ENCODE results near the gene EFNA4. TPM values are rescaled to one million over a fixed set of nuclear protein-coding genes. Genes with fewer than 3 reads are reported as not detected.
A peak's percentile ranks its signal among the peaks of the same experiment; 100 is the strongest.

Gene EFNA4
- total RNA-seq, result 6.5 and 10.9 TPM in 2 replicates

DNA sequence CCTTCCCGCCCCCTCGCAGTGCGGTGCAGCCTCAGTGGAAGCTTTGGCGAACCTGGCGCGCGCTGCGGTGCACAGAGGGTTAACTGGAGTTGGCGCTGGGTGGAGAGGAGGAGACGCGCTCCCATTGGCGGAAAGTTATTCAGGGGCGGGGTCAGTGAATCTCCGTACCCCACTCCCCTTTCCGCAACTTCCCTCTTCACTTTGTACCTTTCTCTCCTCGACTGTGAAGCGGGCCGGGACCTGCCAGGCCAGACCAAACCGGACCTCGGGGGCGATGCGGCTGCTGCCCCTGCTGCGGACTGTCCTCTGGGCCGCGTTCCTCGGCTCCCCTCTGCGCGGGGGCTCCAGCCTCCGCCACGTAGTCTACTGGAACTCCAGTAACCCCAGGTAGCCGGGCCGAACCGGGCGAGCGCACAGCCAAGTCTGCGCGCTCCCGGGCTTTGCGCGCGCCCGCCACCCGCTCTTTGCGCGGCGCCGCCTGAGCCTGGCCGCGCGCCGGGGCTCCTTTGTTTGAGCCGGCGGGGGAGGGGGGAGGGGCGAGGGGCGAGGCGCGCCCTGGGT is at the start of gene EFNA4:
TSS of gene EFNA4 (plus strand) at position 191 of the 561 bp plus-strand sequence. CDS start at position 275, 84 bp downstream.
- peak; percentile 66 for DNase-seq (ENCODE audit: low read depth, low spot score)

DNA sequence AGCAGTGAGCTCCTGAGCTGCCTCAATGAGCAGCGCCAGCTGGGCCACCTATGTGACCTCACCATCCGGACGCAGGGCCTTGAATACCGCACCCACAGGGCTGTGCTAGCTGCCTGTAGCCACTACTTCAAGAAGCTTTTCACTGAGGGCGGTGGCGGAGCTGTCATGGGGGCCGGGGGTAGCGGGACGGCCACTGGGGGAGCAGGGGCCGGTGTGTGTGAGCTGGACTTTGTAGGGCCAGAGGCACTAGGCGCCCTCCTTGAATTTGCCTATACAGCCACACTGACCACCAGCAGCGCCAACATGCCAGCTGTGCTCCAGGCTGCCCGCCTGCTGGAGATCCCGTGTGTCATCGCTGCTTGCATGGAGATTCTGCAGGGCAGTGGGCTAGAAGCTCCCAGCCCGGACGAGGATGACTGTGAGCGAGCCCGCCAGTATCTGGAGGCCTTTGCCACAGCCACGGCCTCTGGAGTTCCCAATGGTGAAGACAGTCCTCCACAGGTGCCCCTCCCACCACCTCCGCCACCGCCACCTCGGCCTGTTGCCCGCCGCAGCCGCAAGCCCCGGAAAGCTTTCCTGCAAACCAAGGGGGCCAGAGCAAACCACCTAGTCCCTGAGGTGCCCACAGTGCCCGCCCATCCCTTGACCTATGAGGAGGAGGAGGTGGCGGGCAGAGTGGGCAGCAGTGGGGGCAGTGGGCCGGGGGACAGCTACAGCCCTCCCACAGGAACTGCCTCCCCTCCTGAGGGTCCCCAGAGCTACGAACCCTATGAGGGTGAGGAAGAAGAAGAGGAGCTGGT is 48.6 kb upstream of the EFNA4 start:
- DNase-seq (ENCODE audit: low read depth, low spot score), result no peak

GRCh38 chr1:155015527-155016230 is 47.9 kb upstream of the EFNA4 start:
- no peak for DNase-seq (ENCODE audit: low read depth, low spot score)

DNA sequence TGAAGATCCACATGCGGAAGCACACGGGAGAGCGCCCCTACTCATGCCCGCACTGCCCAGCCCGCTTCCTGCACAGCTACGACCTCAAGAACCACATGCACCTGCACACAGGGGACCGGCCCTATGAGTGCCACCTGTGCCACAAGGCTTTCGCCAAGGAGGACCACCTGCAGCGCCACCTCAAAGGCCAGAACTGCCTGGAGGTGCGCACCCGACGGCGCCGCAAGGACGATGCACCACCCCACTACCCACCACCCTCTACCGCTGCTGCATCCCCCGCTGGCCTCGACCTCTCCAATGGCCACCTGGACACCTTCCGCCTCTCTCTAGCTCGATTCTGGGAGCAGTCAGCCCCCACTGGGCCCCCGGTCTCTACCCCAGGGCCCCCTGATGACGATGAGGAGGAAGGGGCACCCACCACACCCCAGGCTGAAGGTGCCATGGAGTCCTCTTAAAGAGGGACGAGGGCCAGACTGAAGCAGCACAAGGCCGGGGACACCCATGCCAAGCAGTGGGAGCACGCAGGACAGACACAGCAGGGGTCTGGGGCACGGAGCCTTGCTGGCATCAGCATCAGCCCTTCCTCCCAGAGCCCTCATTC is 47.2 kb upstream of the EFNA4 start:
- no peak for DNase-seq (ENCODE audit: low read depth, low spot score)

- peak; percentile 65 for DNase-seq (ENCODE audit: low read depth, low spot score)
Observed at GRCh38 chr1:155017041-155017945, 46.2 kb upstream of the EFNA4 start.

- DNase-seq (ENCODE audit: low read depth, low spot score), result no peak
Observed at GRCh38 chr1:155017946-155018316, 45.6 kb upstream of the EFNA4 start.

DNA sequence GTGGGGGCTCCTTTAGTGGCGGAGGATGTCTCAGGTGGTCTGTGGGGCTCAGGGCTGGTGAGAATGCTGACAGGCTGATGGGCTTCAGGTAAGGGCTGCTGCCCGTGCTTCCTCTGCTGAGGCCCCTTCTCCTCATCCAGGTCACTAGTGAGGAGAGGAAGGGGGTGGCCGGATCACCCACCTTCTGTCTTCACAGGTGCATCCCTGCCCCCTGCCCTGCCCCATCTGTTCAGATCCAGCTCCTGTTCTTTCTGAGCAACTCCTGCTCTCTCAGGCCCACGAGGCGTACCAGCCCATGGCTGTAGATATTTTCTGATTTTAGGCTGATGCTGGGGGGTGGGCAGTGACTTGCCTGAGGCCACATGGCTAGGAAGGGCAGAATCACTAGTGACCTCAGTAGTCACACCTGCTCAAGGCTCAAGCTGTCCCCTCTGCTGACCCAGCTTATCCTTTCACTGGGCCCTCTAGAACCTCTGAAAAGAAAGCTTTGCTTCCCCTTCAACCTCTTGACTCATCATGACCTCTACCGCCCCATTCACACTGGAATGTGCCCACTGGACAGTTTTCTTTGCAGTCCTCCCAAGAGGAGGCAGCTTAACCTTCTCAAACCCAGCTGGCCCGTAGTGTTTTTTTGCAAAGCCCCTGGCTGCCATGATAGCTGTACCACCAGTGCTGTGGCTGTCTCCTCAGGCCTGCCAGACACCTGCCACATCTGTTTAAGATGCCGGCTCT is 44.8 kb upstream of the EFNA4 start:
- no peak for DNase-seq (ENCODE audit: low read depth, low spot score)

DNA sequence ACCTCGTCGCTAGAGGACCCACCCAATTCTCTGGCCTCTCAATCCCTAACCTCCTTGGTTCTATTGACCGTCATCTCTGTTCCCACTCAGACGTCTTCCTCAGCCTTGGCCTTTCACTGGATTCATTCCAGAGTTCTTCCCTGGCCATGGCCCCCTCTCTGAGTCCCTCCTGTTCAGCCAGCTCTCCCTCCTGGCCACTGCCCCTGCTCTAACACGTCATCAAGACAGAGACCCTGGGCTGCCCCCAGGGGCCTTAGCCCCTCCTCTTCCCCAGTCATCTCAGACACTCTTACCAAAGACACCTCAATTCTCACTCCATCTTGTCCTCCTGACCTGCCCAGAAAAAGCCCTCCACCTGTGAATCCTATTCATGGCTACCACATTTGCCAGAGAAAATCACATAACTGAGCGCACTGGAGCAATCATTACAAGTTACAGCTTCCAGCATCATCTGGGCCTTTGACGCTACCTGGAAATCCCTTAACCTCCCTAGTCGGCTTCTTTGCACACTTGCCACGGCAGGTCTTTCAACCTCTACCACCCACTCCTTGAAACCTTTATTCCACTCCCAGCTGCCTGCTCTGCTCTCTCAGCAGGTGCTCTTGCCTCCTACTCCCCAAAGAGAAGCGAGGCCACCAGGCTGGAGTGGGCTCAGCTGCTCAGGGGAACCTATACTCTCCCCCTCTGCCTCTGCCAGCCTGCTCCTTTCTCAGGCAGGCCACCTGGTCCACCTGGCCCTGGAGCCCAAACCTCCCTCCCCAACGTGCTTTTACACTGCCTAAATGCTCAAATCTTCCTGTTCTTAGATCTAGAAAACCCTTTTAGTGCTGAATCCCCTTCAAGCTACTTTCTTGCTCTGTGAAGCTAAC is 43.9 kb upstream of the EFNA4 start:
- DNase-seq (ENCODE audit: low read depth, low spot score), result no peak

GRCh38 chr1:155022136-155022926 is 41.2 kb upstream of the EFNA4 start:
- DNase-seq (ENCODE audit: low read depth, low spot score), result no peak

DNA sequence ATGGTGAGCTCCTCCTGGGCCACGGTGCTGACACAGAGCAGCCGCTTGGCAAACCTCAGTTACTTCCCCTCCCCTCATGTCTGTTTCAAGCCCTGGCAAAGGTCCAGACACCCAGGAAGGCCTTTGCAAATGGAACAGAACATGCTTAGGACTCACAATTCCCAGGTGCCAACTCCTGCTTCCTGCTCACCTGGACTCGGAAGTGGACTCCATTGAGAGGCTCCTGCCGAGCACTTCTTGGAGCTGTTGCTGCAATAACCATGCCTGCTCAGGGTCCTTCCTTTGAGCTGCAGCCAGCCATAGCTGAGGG is 40.7 kb upstream of the EFNA4 start:
- DNase-seq (ENCODE audit: low read depth, low spot score), result no peak

DNA sequence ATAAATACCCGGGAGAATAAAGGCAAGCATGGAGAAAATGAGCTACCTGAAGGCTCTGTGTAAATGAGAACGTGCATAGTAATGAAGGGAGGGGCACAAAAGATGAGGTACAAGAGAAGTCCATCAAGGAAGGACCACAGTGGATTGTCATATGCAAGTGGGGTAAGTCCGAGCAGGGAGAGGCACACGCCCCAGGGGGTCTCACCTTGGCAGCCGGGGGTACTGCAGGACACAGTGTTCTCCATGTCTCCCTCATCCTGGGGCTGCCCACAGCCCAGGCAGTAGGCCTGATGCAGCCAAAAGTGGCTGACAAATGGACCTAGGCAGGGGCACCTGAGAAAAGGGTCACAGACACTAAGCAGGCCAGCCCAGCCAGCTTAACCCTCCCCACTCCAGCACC is 39.9 kb upstream of the EFNA4 start:
- no peak for DNase-seq (ENCODE audit: low read depth, low spot score)

DNA sequence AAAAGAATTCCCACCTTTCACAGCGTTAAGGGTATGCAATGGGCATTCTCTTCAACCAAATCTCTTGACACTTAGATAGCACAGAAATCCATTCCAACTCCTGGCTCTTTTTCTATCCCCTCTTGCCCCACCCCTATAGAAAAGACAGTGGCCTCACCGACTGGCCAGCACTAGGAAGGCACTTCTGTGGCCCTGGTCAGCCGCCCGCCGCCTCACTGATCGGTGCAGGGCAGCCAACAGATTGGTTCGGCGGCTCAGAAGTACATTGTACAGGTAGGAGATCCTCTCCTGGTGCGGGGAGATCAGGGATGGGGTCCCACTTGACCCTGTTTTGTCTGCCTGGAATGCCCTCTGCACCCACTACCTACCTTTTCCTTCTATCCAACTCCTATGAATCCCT is 39.2 kb upstream of the EFNA4 start:
- DNase-seq (ENCODE audit: low read depth, low spot score), result no peak

DNA sequence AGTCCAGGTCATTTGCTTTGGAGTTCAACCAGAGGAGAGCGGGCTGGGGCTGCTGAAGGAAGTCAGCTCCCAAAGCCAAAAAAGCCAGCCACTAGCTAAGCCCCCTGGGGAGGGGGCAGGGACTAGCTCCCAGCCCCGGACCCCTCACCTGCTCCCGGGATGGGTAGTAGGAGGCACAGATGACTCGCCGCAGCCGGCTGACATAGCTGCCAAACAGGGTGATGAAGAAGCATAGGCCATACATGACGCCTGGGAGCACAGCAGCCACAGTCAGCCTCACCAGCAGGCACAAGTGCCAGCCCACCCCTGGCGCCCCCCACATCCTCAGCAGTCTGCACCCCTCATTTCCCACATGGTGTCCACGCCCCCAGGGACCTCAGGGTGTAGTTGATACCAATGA is 37.4 kb upstream of the EFNA4 start:
- no peak for DNase-seq (ENCODE audit: low read depth, low spot score)

GRCh38 chr1:155026588-155026987 is 37.0 kb upstream of the EFNA4 start:
- no peak for DNase-seq (ENCODE audit: low read depth, low spot score)

DNA sequence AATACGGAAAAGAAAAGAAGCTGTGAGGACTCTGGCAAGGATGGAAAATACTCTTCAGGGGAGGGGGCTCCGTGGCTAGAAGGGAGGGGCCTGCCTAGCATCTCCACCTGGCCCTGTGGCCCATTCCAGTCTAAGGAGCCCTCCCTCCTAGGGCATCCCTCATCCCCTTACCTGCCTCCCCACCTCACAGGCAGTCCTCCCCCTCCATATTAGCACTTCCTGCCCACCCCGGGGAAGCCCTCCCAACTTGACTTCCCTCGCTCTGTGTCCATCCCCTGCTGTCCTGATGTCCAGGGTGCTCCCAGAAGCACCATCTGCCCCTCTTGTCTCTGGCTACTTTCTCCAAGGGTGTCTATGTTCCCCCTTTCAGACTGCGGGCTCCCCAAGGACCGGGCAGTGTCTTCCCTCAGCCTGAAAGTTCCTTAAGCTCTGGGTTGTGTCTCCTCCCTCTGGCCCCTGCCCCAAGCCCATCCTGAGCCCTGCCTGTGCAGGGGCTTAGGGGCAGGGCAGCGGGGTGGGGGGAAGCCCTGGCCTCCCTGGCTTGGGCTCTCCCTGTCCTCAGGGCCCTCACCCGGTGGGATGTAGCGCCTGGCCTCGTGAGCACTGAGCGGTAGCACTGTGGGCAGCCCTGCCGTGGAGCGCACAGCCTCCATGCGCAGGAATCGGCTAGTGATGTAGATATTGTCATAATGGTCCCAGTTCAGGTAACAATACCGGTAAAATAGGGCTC is 33.9 kb upstream of the EFNA4 start:
- no peak for DNase-seq (ENCODE audit: low read depth, low spot score)

DNA sequence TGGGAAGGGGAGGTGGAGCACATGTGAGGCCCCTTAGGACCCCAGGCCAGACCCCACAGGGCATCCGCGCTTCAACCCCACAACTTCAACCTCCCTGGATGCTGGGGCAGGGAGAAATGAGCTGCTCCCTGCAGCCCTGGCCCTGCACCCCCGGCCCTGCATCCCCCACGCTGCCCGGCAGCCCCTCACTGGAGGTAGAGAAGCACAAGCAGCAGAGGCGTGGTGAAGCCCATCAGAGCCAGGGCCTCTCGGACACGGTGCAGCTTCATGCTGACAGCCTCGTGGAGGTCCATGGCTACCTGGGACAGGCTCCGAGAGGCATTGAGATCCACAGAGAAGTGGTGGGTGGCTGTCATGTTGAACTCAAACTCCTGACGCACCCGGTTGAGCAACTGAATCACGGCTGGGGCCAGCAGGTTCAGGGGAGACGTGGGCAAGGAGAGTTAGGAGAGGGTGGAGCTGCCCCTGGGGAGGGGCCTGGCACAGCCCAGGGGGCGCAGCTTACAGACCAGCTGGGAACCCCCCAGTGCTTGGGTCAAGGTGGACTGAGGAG is 33.2 kb upstream of the EFNA4 start:
- no peak for DNase-seq (ENCODE audit: low read depth, low spot score)

- DNase-seq (ENCODE audit: low read depth, low spot score), result no peak
Observed at GRCh38 chr1:155030899-155031298, 32.6 kb upstream of the EFNA4 start.

GRCh38 chr1:155032886-155033285 is 30.7 kb upstream of the EFNA4 start:
- no peak for DNase-seq (ENCODE audit: low read depth, low spot score)

All from pulmonary artery endothelial cell (primary cell).